Nephron (organoid): Measurements from ENCODE around the gene MAGI2.
A peak's percentile ranks its signal among the peaks of the same experiment; 100 is the strongest.

Experiments used
- H3K27ac Mint-ChIP-seq, 3 experiments: 2 replicates each; pipeline ENCODE4 v1.8.0; 2020; ENCODE audit warnings: mixed read lengths in 3 of 3, mild to moderate bottlenecking in 2 of 3, moderate library complexity in 1 of 3
- H3K27me3 Mint-ChIP-seq: 2 replicates; pipeline ENCODE4 v1.8.0; 2021; ENCODE audit warnings: low read depth, mild to moderate bottlenecking, moderate library complexity, mixed read lengths
- H3K36me3 Mint-ChIP-seq: 2 replicates; pipeline ENCODE4 v1.8.0; 2020; ENCODE audit warnings: low read depth, mixed read lengths
- H3K4me1 Mint-ChIP-seq: 2 replicates; pipeline ENCODE4 v1.8.0; 2020; ENCODE audit warnings: mixed read lengths
- H3K4me3 Mint-ChIP-seq, 3 experiments: 2 replicates each; pipeline ENCODE4 v1.8.0; 2020; ENCODE audit warnings: mild to moderate bottlenecking in 3 of 3, mixed read lengths in 3 of 3, moderate library complexity in 2 of 3
- H3K9me3 Mint-ChIP-seq: 2 replicates; pipeline ENCODE4 v1.8.0; 2020; ENCODE audit warnings: mixed read lengths
- CTCF ChIP-seq, 3 experiments: fragments of 200-600 bp; sonication (generic); IDR thresholded peaks; one replicate each; pipeline ENCODE4 v1.5.0; 2021; ENCODE audit warnings: antibody characterized with exemption in 3 of 3; ENCODE audit not compliant: unreplicated experiment in 3 of 3

The MAGI2 gene

GRCh38 chr7:79199266-79199665 is 254.2 kb downstream of the MAGI2 start:
- Mint-ChIP-seq H3K36me3 (no peaks in the 10 kb centered on the region), H3K4me3 (no peak overlapping the region), H3K4me1 (no peaks in the 10 kb centered on the region), H3K27me3 (no peaks in the 10 kb centered on the region), H3K9me3 (no peaks in the 10 kb centered on the region), H3K27ac (no peak overlapping the region)
- TF ChIP-seq CTCF (IDR thresholded peaks at IDR 0.05; ENCODE audit: unreplicated experiment in 3 of 3) = no peak

GRCh38 chr7:79185605-79186004 is 267.9 kb downstream of the MAGI2 start:
- H3K36me3 Mint-ChIP-seq = peaks cover 7% of the 10 kb centered on the region
- no peaks in the 10 kb centered on the region for H3K4me1 Mint-ChIP-seq
- H3K9me3 Mint-ChIP-seq = peaks cover 5% of the 10 kb centered on the region
- TF ChIP-seq CTCF (IDR thresholded peaks at IDR 0.05; ENCODE audit: unreplicated experiment in 3 of 3) = no peak
- no peak overlapping the region for H3K27ac Mint-ChIP-seq
- H3K4me3 Mint-ChIP-seq = no peak overlapping the region
- H3K27me3 Mint-ChIP-seq = no peaks in the 10 kb centered on the region

- H3K9me3 Mint-ChIP-seq = peaks cover 14% of the 10 kb centered on the region
- H3K36me3 Mint-ChIP-seq = peaks cover 10% of the 10 kb centered on the region
- no peak overlapping the region for H3K4me3 Mint-ChIP-seq
- H3K27ac Mint-ChIP-seq = peak overlapping the region; percentile 10 to 58 (median 41)
- no peaks in the 10 kb centered on the region for H3K4me1 Mint-ChIP-seq
- H3K27me3 Mint-ChIP-seq = no peaks in the 10 kb centered on the region
- TF ChIP-seq CTCF (IDR thresholded peaks at IDR 0.05; ENCODE audit: unreplicated experiment in 3 of 3) = no peak
Observed at GRCh38 chr7:79182283-79182682, 271.2 kb downstream of the MAGI2 start.

GRCh38 chr7:79180533-79180932 is 272.9 kb downstream of the MAGI2 start:
- TF ChIP-seq CTCF (IDR thresholded peaks at IDR 0.05; ENCODE audit: unreplicated experiment in 3 of 3) = no peak
- Mint-ChIP-seq H3K4me3 (no peak overlapping the region), H3K4me1 (no peaks in the 10 kb centered on the region), H3K27ac (no peak overlapping the region), H3K36me3 (peaks cover 10% of the 10 kb centered on the region), H3K27me3 (no peaks in the 10 kb centered on the region), H3K9me3 (peaks cover 14% of the 10 kb centered on the region)

- H3K27me3 Mint-ChIP-seq = no peaks in the 10 kb centered on the region
- peaks cover 13% of the 10 kb centered on the region for H3K9me3 Mint-ChIP-seq
- no peak overlapping the region for H3K4me3 Mint-ChIP-seq
- H3K36me3 Mint-ChIP-seq = peaks cover 10% of the 10 kb centered on the region
- H3K4me1 Mint-ChIP-seq = no peaks in the 10 kb centered on the region
- H3K27ac Mint-ChIP-seq = peak overlapping the region in 2 of 3 experiments; percentile 6 to 12
- TF ChIP-seq CTCF (IDR thresholded peaks at IDR 0.05; ENCODE audit: unreplicated experiment in 3 of 3) = peak; percentile 65 to 74 (median 69)
Observed at GRCh38 chr7:79176859-79177477, 276.5 kb downstream of the MAGI2 start.

- H3K36me3 Mint-ChIP-seq = peaks cover 3% of the 10 kb centered on the region
- TF ChIP-seq CTCF (IDR thresholded peaks at IDR 0.05; ENCODE audit: unreplicated experiment in 3 of 3) = no peak
Observed at GRCh38 chr7:79175374-79175773, 278.1 kb downstream of the MAGI2 start.

More at GRCh38 chr7:79175374-79175773, 278.1 kb downstream of the MAGI2 start:
- no peak overlapping the region for H3K4me3 Mint-ChIP-seq
- no peak overlapping the region for H3K27ac Mint-ChIP-seq
- peaks cover 8% of the 10 kb centered on the region for H3K9me3 Mint-ChIP-seq
- no peaks in the 10 kb centered on the region for H3K4me1 Mint-ChIP-seq
- no peaks in the 10 kb centered on the region for H3K27me3 Mint-ChIP-seq
